NB4 (cell line): ENCODE results near the gene SEMA5A.

ENCODE experiments used
- MAX ChIP-seq: IDR thresholded peaks from 2 replicates; pipeline ENCODE4 v1.6.1; 2011; ENCODE audit warnings: low read depth, low read length
- POLR2A ChIP-seq: IDR thresholded peaks from 2 replicates; pipeline ENCODE4 v1.6.1; 2011; ENCODE audit warnings: mild to moderate bottlenecking; ENCODE audit not compliant: insufficient read length; ENCODE audit errors: extremely low read depth
- TF ChIP-seq, protein P1 (sequence below): IDR thresholded peaks from one replicate; pipeline ENCODE4 v1.5.1; 2012; ENCODE audit warnings: low read depth, low read length

DNA sequence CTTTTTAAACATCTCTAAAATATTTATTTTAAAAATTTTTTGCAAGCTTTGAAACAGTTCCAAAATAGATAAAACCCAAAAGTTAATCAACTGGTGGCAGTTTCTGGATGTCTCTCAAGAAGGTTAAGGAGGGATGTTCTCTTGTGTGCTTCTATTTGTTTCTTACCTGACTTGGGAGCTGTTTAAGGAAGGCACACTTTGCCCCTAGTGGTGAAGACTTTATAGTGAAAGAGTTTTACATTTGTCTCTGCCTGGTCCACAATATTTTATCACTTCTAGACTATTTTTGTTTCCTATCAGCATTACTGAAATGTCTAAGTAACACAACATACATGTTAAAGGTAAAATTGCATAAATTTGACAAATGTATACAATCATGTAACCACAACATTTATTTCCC, 552.8 kb downstream of the SEMA5A start:
- TF ChIP-seq, protein P1, sequence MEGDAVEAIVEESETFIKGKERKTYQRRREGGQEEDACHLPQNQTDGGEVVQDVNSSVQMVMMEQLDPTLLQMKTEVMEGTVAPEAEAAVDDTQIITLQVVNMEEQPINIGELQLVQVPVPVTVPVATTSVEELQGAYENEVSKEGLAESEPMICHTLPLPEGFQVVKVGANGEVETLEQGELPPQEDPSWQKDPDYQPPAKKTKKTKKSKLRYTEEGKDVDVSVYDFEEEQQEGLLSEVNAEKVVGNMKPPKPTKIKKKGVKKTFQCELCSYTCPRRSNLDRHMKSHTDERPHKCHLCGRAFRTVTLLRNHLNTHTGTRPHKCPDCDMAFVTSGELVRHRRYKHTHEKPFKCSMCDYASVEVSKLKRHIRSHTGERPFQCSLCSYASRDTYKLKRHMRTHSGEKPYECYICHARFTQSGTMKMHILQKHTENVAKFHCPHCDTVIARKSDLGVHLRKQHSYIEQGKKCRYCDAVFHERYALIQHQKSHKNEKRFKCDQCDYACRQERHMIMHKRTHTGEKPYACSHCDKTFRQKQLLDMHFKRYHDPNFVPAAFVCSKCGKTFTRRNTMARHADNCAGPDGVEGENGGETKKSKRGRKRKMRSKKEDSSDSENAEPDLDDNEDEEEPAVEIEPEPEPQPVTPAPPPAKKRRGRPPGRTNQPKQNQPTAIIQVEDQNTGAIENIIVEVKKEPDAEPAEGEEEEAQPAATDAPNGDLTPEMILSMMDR = peak; percentile 34
- TF ChIP-seq POLR2A (no peak), MAX (no peak)
